Measurements from ENCODE around the gene TBC1D2B. TPM values are rescaled to one million over a fixed set of nuclear protein-coding genes. Genes with fewer than 3 reads are reported as not detected.
A peak's percentile ranks its signal among the peaks of the same experiment; 100 is the strongest.

TBC1D2B gene
- 41.6 TPM for total RNA-seq
- polyA plus RNA-seq (ENCODE audit: insufficient read depth, low read depth, low replicate concordance): 8.5 TPM
- long read RNA-seq, donor 1, full-length matches to known transcripts: 13 of 13 reads
- long read RNA-seq, donor 1, partial matches to known transcripts: 0 of 13 reads
- long read RNA-seq, donor 1, other reads (novel, unspliced or antisense): 0 of 13 reads
- long read RNA-seq, donor 2, full-length matches to known transcripts: 18 of 18 reads
- long read RNA-seq, donor 2, partial matches to known transcripts: 0 of 18 reads
- long read RNA-seq, donor 2, other reads (novel, unspliced or antisense): 0 of 18 reads
- long read RNA-seq, donor 3, full-length matches to known transcripts: 15 of 15 reads
- long read RNA-seq, donor 3, partial matches to known transcripts: 0 of 15 reads
- long read RNA-seq, donor 3, other reads (novel, unspliced or antisense): 0 of 15 reads
- long read RNA-seq, donor 4, full-length matches to known transcripts: 20 of 20 reads
- long read RNA-seq, donor 4, partial matches to known transcripts: 0 of 20 reads
- long read RNA-seq, donor 4, other reads (novel, unspliced or antisense): 0 of 20 reads
- long read RNA-seq, donor 5, full-length matches to known transcripts: 3 of 3 reads
- long read RNA-seq, donor 5, partial matches to known transcripts: 0 of 3 reads
- long read RNA-seq, donor 5, other reads (novel, unspliced or antisense): 0 of 3 reads
- long read RNA-seq, donor 6, full-length matches to known transcripts: 3 of 3 reads
- long read RNA-seq, donor 6, partial matches to known transcripts: 0 of 3 reads
- long read RNA-seq, donor 6, other reads (novel, unspliced or antisense): 0 of 3 reads
- long read RNA-seq, donor 7, full-length matches to known transcripts: 26 of 43 reads
- long read RNA-seq, donor 7, partial matches to known transcripts: 9 of 43 reads
- long read RNA-seq, donor 7, other reads (novel, unspliced or antisense): 8 of 43 reads
- long read RNA-seq, donor 8, full-length matches to known transcripts: 13 of 13 reads
- long read RNA-seq, donor 8, partial matches to known transcripts: 0 of 13 reads
- long read RNA-seq, donor 8, other reads (novel, unspliced or antisense): 0 of 13 reads
- long read RNA-seq, donor 9, full-length matches to known transcripts: 3 of 3 reads
- long read RNA-seq, donor 9, partial matches to known transcripts: 0 of 3 reads
- long read RNA-seq, donor 9, other reads (novel, unspliced or antisense): 0 of 3 reads
- long read RNA-seq, donor 10, full-length matches to known transcripts: 18 of 18 reads
- long read RNA-seq, donor 10, partial matches to known transcripts: 0 of 18 reads
- long read RNA-seq, donor 10, other reads (novel, unspliced or antisense): 0 of 18 reads

- no peaks in the 10 kb centered on the region for H3K36me3 ChIP-seq (ENCODE audit: control insufficient read depth in 2 of 3, insufficient read depth in 3 of 3, low read length in 3 of 3)
- intact Hi-C loops (cut with DNase I): no loop called here
- H3K27me3 ChIP-seq (ENCODE audit: control insufficient read depth, insufficient read depth, low read length): no peaks in the 10 kb centered on the region
- H3K4me1 ChIP-seq (ENCODE audit: control insufficient read depth in 2 of 3, insufficient read depth in 2 of 3, low read depth in 1 of 3, low read length in 3 of 3): peaks cover 1 to 15% (median 11%) of the 10 kb centered on the region in 3 donors
- no peak for TF ChIP-seq CTCF (IDR thresholded peaks at IDR 0.05; ENCODE audit: borderline replicate concordance, extremely low read depth, insufficient read depth)
- peak; percentile 56 to 88 (median 72) for DNase-seq
- no peak for FAIRE-seq
- H3K4me3 ChIP-seq (ENCODE audit: low read length in 3 of 3): peak within 1 kb of the TSS; percentile 63 to 89 (median 85)
- H3K9me3 ChIP-seq (ENCODE audit: control insufficient read depth in 2 of 3, insufficient read depth in 1 of 3, low read length in 3 of 3): no peaks in the 10 kb centered on the region
- H3K9ac ChIP-seq (ENCODE audit: low read length in 3 of 3): peak within 1 kb of the TSS; percentile 44 to 83 (median 82)
- H3K27ac ChIP-seq (ENCODE audit: low read depth in 2 of 2, low read length in 2 of 2): peak within 1 kb of the TSS; percentile 84 to 93
Observed at GRCh38 chr15:78077053-78077870, at the start of gene TBC1D2B. Gene TBC1D2B (minus strand): TSS chr15:78077711. CDS start chr15:78077652, 59 bp downstream.

DNA sequence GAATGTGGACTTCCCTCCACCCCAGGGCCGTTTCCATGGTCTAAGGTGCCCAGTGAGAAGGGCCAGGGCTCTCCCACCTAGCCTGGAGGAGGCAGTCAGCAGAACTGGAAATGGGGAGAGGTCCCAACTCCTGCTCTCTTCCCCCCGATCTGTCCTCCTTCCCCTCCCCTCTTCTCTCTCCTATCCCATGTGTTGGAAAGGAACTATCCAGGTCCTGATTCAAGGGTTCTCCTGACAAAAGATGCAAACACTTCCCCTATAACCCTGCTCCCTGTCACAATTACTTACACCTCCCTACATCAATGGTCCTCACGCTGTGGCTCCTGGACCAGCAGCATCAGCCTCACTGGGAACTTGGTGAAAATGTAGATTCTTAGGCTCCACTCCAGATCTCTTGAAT lies 47.8 kb upstream of the TBC1D2B start:
- TF ChIP-seq CTCF (IDR thresholded peaks at IDR 0.05; ENCODE audit: borderline replicate concordance, extremely low read depth, insufficient read depth): no peak
- Histone ChIP-seq H3K9me3 (ENCODE audit: control insufficient read depth in 2 of 3, insufficient read depth in 1 of 3, low read length in 3 of 3) (no peaks in the 10 kb centered on the region), H3K27me3 (ENCODE audit: control insufficient read depth, insufficient read depth, low read length) (no peaks in the 10 kb centered on the region), H3K4me1 (ENCODE audit: control insufficient read depth in 2 of 3, insufficient read depth in 2 of 3, low read depth in 1 of 3, low read length in 3 of 3) (no peaks in the 10 kb centered on the region), H3K4me3 (ENCODE audit: low read length in 3 of 3) (no peak overlapping the region), H3K27ac (ENCODE audit: low read depth in 2 of 2, low read length in 2 of 2) (no peak overlapping the region), H3K36me3 (ENCODE audit: control insufficient read depth in 2 of 3, insufficient read depth in 3 of 3, low read length in 3 of 3) (no peaks in the 10 kb centered on the region), H3K9ac (ENCODE audit: low read length in 3 of 3) (no peak overlapping the region)
- no peak for DNase-seq
- intact Hi-C loops (cut with DNase I): loop anchor here (10.0 kb wide), 1 partner anchor 110 kb away; the partner anchor contains the start of gene ACSBG1
- no peak for FAIRE-seq

DNA sequence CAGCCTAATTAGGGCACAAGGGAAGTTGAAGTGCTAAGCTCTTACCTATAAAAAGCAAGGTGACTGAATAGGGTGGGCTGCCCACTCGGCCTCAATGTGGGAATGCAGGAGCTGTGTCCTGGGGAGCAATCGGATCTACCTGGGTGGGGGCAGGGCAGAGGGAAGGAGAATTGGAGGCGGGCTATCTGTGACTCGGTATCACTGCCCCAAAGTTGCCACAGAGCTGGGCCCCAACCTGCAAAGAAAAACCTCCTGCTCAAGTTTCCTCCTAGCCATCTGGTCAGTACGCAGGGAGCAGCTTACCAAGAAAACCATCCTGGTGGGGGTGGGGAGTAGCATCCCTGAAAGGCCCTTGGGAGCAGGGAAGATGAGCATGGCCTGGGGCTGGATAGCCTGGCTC lies 43.0 kb upstream of the TBC1D2B start:
- no peaks in the 10 kb centered on the region for H3K36me3 ChIP-seq (ENCODE audit: control insufficient read depth in 2 of 3, insufficient read depth in 3 of 3, low read length in 3 of 3)
- no peak overlapping the region for H3K9ac ChIP-seq (ENCODE audit: low read length in 3 of 3)
- H3K4me1 ChIP-seq (ENCODE audit: control insufficient read depth in 2 of 3, insufficient read depth in 2 of 3, low read depth in 1 of 3, low read length in 3 of 3): no peaks in the 10 kb centered on the region
- H3K27ac ChIP-seq (ENCODE audit: low read depth in 2 of 2, low read length in 2 of 2): no peak overlapping the region
- DNase-seq (peak in 1 of 5 donors; percentile 17), FAIRE-seq (no peak)
- H3K4me3 ChIP-seq (ENCODE audit: low read length in 3 of 3): no peak overlapping the region
- no peaks in the 10 kb centered on the region for H3K9me3 ChIP-seq (ENCODE audit: control insufficient read depth in 2 of 3, insufficient read depth in 1 of 3, low read length in 3 of 3)
- no peaks in the 10 kb centered on the region for H3K27me3 ChIP-seq (ENCODE audit: control insufficient read depth, insufficient read depth, low read length)
- TF ChIP-seq CTCF (IDR thresholded peaks at IDR 0.05; ENCODE audit: borderline replicate concordance, extremely low read depth, insufficient read depth): no peak
- intact Hi-C loops (cut with DNase I): loop anchor here (10.0 kb wide), 1 partner anchor 114 kb away; the partner anchor contains the start of gene ACSBG1
